ENCODE measurements around the gene TAC1. TPM values are rescaled to one million over a fixed set of nuclear protein-coding genes. Genes with fewer than 3 reads are reported as not detected.

The TAC1 gene
- not detected for total RNA-seq
- long read RNA-seq = 0 reads

- H3K4me3 ChIP-seq = no peak within 1 kb of the TSS
- H3K9me3 ChIP-seq = no peaks in the 10 kb centered on the region
- no peak within 1 kb of the TSS for H3K27ac ChIP-seq
- DNase-seq = peak; percentile 41
- TF ChIP-seq CTCF (IDR thresholded peaks at IDR 0.05) = no peak
- H3K4me1 ChIP-seq = peaks cover 16% of the 10 kb centered on the region
- peaks cover 62% of the 10 kb centered on the region for H3K27me3 ChIP-seq (ENCODE audit: low read depth)
- intact Hi-C loops (cut with DNase I) = no loop called here
- H3K36me3 ChIP-seq = no peaks in the 10 kb centered on the region
- ATAC-seq = peak; percentile 11 to 37
Measured at GRCh38 chr7:97731736-97732564, at the start of gene TAC1. Gene TAC1 (plus strand): TSS chr7:97732086. CDS start chr7:97732613, 527 bp downstream.

GRCh38 chr7:97685952-97686351, 45.9 kb upstream of the TAC1 start:
- intact Hi-C loops (cut with DNase I) = no loop called here

GRCh38 chr7:97693586-97693985, 38.3 kb upstream of the TAC1 start:
- no peaks in the 10 kb centered on the region for H3K4me1 ChIP-seq
- H3K27ac ChIP-seq = no peak overlapping the region
- intact Hi-C loops (cut with DNase I) = no loop called here
- DNase-seq (no peak), ATAC-seq (no peak)
- no peaks in the 10 kb centered on the region for H3K9me3 ChIP-seq
- H3K4me3 ChIP-seq = no peak overlapping the region
- TF ChIP-seq CTCF (IDR thresholded peaks at IDR 0.05) = no peak
- no peaks in the 10 kb centered on the region for H3K27me3 ChIP-seq (ENCODE audit: low read depth)
- no peaks in the 10 kb centered on the region for H3K36me3 ChIP-seq

More at GRCh38 chr7:97685952-97686351, 45.9 kb upstream of the TAC1 start:
- Histone ChIP-seq H3K36me3 (no peaks in the 10 kb centered on the region), H3K4me1 (no peaks in the 10 kb centered on the region), H3K4me3 (no peak overlapping the region), H3K27ac (no peak overlapping the region), H3K27me3 (ENCODE audit: low read depth) (no peaks in the 10 kb centered on the region), H3K9me3 (no peaks in the 10 kb centered on the region)
- ATAC-seq = no peak
- TF ChIP-seq CTCF (IDR thresholded peaks at IDR 0.05) = no peak
- no peak for DNase-seq

GRCh38 chr7:97694355-97694754, 37.5 kb upstream of the TAC1 start:
- intact Hi-C loops (cut with DNase I) = no loop called here
- no peaks in the 10 kb centered on the region for H3K27me3 ChIP-seq (ENCODE audit: low read depth)
- no peak for ATAC-seq

GRCh38 chr7:97697396-97697795, 34.5 kb upstream of the TAC1 start:
- H3K27ac ChIP-seq = no peak overlapping the region
- H3K4me3 ChIP-seq = no peak overlapping the region
- H3K4me1 ChIP-seq = no peaks in the 10 kb centered on the region
- H3K27me3 ChIP-seq (ENCODE audit: low read depth) = no peaks in the 10 kb centered on the region
- no peak for TF ChIP-seq CTCF (IDR thresholded peaks at IDR 0.05)
- intact Hi-C loops (cut with DNase I) = no loop called here
- H3K36me3 ChIP-seq = no peaks in the 10 kb centered on the region
- no peaks in the 10 kb centered on the region for H3K9me3 ChIP-seq
- DNase-seq (no peak), ATAC-seq (no peak)

More at GRCh38 chr7:97694355-97694754, 37.5 kb upstream of the TAC1 start:
- DNase-seq = no peak
- H3K4me3 ChIP-seq = no peak overlapping the region
- H3K27ac ChIP-seq = no peak overlapping the region
- H3K4me1 ChIP-seq = no peaks in the 10 kb centered on the region
- H3K9me3 ChIP-seq = no peaks in the 10 kb centered on the region
- TF ChIP-seq CTCF (IDR thresholded peaks at IDR 0.05) = no peak
- no peaks in the 10 kb centered on the region for H3K36me3 ChIP-seq

Measured in lower lobe of right lung (tissue), 2 donors.